ENCODE measurements around the gene GRID2.

Gene GRID2

GRCh38 chr4:93444860-93445259 is 1141.1 kb downstream of the GRID2 start:
- no peak for DNase-seq

- DNase-seq = no peak
Measured at GRCh38 chr4:93446038-93446437, 1142.3 kb downstream of the GRID2 start.

- no peak for DNase-seq
Measured at GRCh38 chr4:93448691-93449293, 1145.0 kb downstream of the GRID2 start.

- DNase-seq = no peak
Measured at GRCh38 chr4:93451954-93452353, 1148.2 kb downstream of the GRID2 start.

- no peak for DNase-seq
Measured at GRCh38 chr4:93461541-93461940, 1157.8 kb downstream of the GRID2 start.

GRCh38 chr4:93466446-93466845 is 1162.7 kb downstream of the GRID2 start:
- no peak for DNase-seq

GRCh38 chr4:93467484-93468155 is 1163.9 kb downstream of the GRID2 start:
- DNase-seq = no peak

- no peak for DNase-seq
Measured at GRCh38 chr4:93469560-93469959, 1165.8 kb downstream of the GRID2 start.

- DNase-seq = no peak
Measured at GRCh38 chr4:93475730-93476129, 1172.0 kb downstream of the GRID2 start.

- DNase-seq = no peak
Measured at GRCh38 chr4:93478805-93479204, 1175.0 kb downstream of the GRID2 start.

- no peak for DNase-seq
Measured at GRCh38 chr4:93480452-93480851, 1176.7 kb downstream of the GRID2 start.

GRCh38 chr4:93495346-93495745 is 1191.6 kb downstream of the GRID2 start:
- DNase-seq = no peak

GRCh38 chr4:93501244-93501643 is 1197.5 kb downstream of the GRID2 start:
- no peak for DNase-seq

- DNase-seq = no peak
Measured at GRCh38 chr4:93501946-93502345, 1198.2 kb downstream of the GRID2 start.

GRCh38 chr4:93502991-93503390 is 1199.2 kb downstream of the GRID2 start:
- DNase-seq = no peak

- DNase-seq = no peak
Measured at GRCh38 chr4:93513851-93514250, 1210.1 kb downstream of the GRID2 start.

GRCh38 chr4:93515208-93515607 is 1211.4 kb downstream of the GRID2 start:
- DNase-seq = no peak

GRCh38 chr4:93529692-93530372 is 1226.1 kb downstream of the GRID2 start:
- DNase-seq = no peak

GRCh38 chr4:93532234-93532633 is 1228.5 kb downstream of the GRID2 start:
- DNase-seq = no peak

GRCh38 chr4:93540562-93540961 is 1236.8 kb downstream of the GRID2 start:
- DNase-seq = no peak

GRCh38 chr4:93561842-93562241 is 1258.1 kb downstream of the GRID2 start:
- no peak for DNase-seq

- DNase-seq = no peak
Measured at GRCh38 chr4:93568758-93569157, 1265.0 kb downstream of the GRID2 start.

GRCh38 chr4:93573285-93573684 is 1269.5 kb downstream of the GRID2 start:
- no peak for DNase-seq

- no peak for DNase-seq
Measured at GRCh38 chr4:93578942-93579341, 1275.2 kb downstream of the GRID2 start.

All from effector CD8-positive, alpha-beta T cell (primary cell).